ENCODE results near the gene DYNLT4. TPM values are rescaled to one million over a fixed set of nuclear protein-coding genes. Genes with fewer than 3 reads are reported as not detected.

Gene DYNLT4
- total and polyA plus RNA-seq, 2 of the 8 experiments (the other 6 are each of a cell fraction or from before 2014, with no cell fraction given) = 0.29 TPM; not detected in 1

DNA sequence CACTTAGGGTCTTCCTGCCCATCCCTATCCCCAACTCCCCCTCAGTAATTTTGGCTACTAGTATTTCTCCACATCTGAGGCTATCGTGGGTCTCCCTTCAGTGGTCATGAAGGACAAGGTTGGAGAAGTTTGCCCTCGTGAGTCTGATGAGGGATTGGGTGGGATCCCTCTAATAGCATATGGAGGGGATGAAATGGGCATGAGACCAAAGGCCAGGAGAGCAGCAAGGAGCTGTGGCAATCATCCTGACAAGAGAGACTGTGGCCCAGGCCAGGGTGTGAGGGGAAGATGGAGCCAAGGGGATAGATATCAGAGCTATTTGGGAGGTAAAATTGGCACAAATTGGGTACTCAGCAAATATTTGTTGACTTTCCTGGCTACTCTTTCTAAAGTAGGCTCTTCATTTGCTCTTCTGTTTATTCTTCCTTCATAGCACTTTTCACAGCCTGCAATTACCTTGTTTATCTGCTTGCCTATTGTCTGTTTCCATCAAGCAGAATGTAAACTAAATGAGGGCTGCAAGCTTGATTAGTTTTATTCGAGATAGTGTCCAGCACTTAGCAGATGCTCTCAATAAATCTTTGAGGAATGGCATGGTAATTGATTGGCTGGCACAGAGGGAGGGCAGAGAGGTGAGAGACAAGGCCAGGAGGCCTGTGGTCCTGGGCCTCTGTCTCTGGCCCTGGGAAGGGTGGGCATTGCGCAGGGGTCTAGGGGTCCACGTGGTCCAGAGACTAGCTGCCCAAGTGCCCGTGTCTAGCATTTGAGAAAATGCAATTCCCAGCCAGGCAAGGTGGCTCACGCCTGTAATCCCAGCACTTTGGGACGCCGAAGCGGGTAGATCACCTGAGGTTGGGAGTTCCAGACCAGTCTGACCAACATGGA, 8.4 kb downstream of the DYNLT4 start:
- Histone ChIP-seq H3K23ac (ENCODE audit: insufficient read length) (no peak overlapping the region), H3K4ac (replicated peaks; ENCODE audit: insufficient read length, low read depth, low read length) (peak overlapping the region; percentile 83), H2AFZ (ENCODE audit: low read length) (no peak overlapping the region), H2BK12ac (ENCODE audit: low read depth, low read length) (peak overlapping the region; percentile 51; the same call in 1 of the 2 replicates), H4K91ac (replicated peaks; ENCODE audit: insufficient read length, low read length) (peak overlapping the region; percentile 29), H3K36me3 (ENCODE audit: control insufficient read depth in 2 of 4, insufficient read depth in 4 of 4, low read length in 3 of 4) (peaks cover 0 to 11% (median 5%) of the 10 kb centered on the region in 4 experiments; a peak in 4 of 8 replicates), H4K5ac (ENCODE audit: insufficient read length, low read depth, low read length) (no peak overlapping the region), H2AK5ac (ENCODE audit: low read depth, low read length) (no peak overlapping the region), H3K9ac (replicated peaks in 1 of 4; ENCODE audit: extremely low read depth in 1 of 4, low read depth in 3 of 4, low read length in 3 of 4) (no peak overlapping the region), H2BK15ac (ENCODE audit: low read length) (peak overlapping the region; percentile 82), H3K4me2 (ENCODE audit: insufficient read depth in 1 of 2, low read depth in 2 of 2, low read length in 2 of 2) (no peak overlapping the region), H3K79me2 (ENCODE audit: control insufficient read depth in 1 of 2, insufficient read depth in 2 of 2, low read length in 2 of 2) (no peaks in the 10 kb centered on the region), H3K27me3 (replicated peaks in 1 of 4; ENCODE audit: control insufficient read depth in 3 of 4, extremely low read depth in 1 of 4, insufficient read depth in 3 of 4, low read length in 3 of 4) (peaks cover 0 to 5% (median 0%) of the 10 kb centered on the region in 4 experiments; a peak in 2 of 7 replicates), H2BK20ac (ENCODE audit: low read length) (peak overlapping the region; percentile 4; the same call in 1 of the 2 replicates), H3K56ac (replicated peaks; ENCODE audit: insufficient read length, low read depth, low read length) (no peak overlapping the region), H2BK120ac (replicated peaks; ENCODE audit: low read depth, low read length) (peak overlapping the region; percentile 23), H4K8ac (ENCODE audit: extremely low read depth, insufficient read depth, low read length) (peak overlapping the region; percentile 72), H3K14ac (ENCODE audit: insufficient read length) (no peak overlapping the region), H3K79me1 (ENCODE audit: low read depth, low read length) (no peaks in the 10 kb centered on the region), H3K27ac (ENCODE audit: low read depth, low read length) (no peak overlapping the region; the same call in 1 of the 2 replicates), H4K20me1 (replicated peaks in 1 of 2; ENCODE audit: control insufficient read depth in 1 of 2, insufficient read depth in 2 of 2, low read length in 2 of 2) (peaks cover 0 to 10% of the 10 kb centered on the region in 2 experiments), H3K4me1 (replicated peaks in 1 of 4; ENCODE audit: control insufficient read depth in 3 of 4, insufficient read depth in 4 of 4, low read length in 3 of 4) (peaks cover 0 to 5% (median 2%) of the 10 kb centered on the region in 4 experiments; a peak in 3 of 7 replicates), H3K4me3 (ENCODE audit: extremely low read depth in 1 of 4, insufficient read depth in 2 of 4, low read depth in 3 of 4, low read length in 4 of 4) (no peak overlapping the region), H2BK5ac (ENCODE audit: low read depth, low read length) (no peak overlapping the region), H3K18ac (ENCODE audit: extremely low read depth, low read length) (0 out of 2 replicates have a peak overlapping the region, but pooled peaks have one; percentile 28), H3K23me2 (ENCODE audit: low read depth, low read length) (peaks cover 7% of the 10 kb centered on the region; the same call in 1 of the 2 replicates), H3K9me3 (ENCODE audit: insufficient read depth in 2 of 2, low read depth in 1 of 2, low read length in 1 of 2) (no peaks in the 10 kb centered on the region)
- no peak for DNase-seq (ENCODE audit: low read depth in 1 of 2, low spot score in 2 of 2)
- WGBS, 2 experiments (ENCODE audit: extremely low coverage in 1 of 2, insufficient coverage in 1 of 2, insufficient read length in 1 of 2, insufficient replicate concordance in 2 of 2, low coverage in 1 of 2, low lambda C conversion rate in 2 of 2, missing lambda C conversion rate in 1 of 2) = 91% methylated on average over 10 of the region's 10 CpGs; no CpG with 5 or more reads in 1 of the 2 experiments
- FAIRE-seq = no peak
- TF ChIP-seq HDAC2 (IDR thresholded peaks at IDR 0.05; ENCODE audit: borderline replicate concordance in 1 of 2, low read depth in 2 of 2, low read length in 2 of 2) (no peak), SP4 (IDR thresholded peaks at IDR 0.05; ENCODE audit: low read length) (no peak), PHF8 (conservative IDR thresholded peaks at IDR 0.05; ENCODE audit: low read depth, low read length) (no peak), ASH2L (IDR thresholded peaks at IDR 0.05; ENCODE audit: low read length) (no peak), SRF (IDR thresholded peaks at IDR 0.05; ENCODE audit: low read depth, low read length) (no peak), KDM4A (IDR thresholded peaks at IDR 0.05; ENCODE audit: low read depth, low read length, severe bottlenecking) (no peak)
- ChIA-PET POLR2A (ENCODE audit: partially characterized antibody) (interaction anchor here (0.8 to 19.2 kb wide), 8 partner anchors 8 to 77 kb away, joined by 3 to 547 read pairs (median 6); partner anchors contain the start of genes BEST4, BTBD19, DYNLT4 and RNU5D-1), CTCF (ENCODE audit: partially characterized antibody) (interaction anchor here (0.9 to 5.4 kb wide), 10 partner anchors 10 to 69 kb away, joined by 3 to 33 read pairs (median 5); partner anchors contain the start of genes BEST4 and BTBD19)
